Activated naive CD4-positive, alpha-beta T cell treated with anti-CD3 and anti-CD28 coated beads, Interleukin-2, amount 10 ng/mL, durations not matched to agents 7 days and 5 days (primary cell): ENCODE measurements around the gene RRP9.
"Not testable (repeated sequence)": the region's sequence is repeated elsewhere in the genome, so short reads cannot be mapped to it uniquely, and the experiment has no call there.

Experiments
- CTCF ChIA-PET: fragments of 350-600 bp; sonication (Branson Sonifier 250); formaldehyde crosslinking; loops from one replicate; lab custom pipeline; 2021; ENCODE audit warnings: antibody characterized with exemption; lab: Charles Lee
- DNase-seq: peaks from one replicate; pipeline ENCODE4 v3.0.0-alpha.2; 2020
- H3K27ac Mint-ChIP-seq: one replicate; pipeline ENCODE4 v1.8.0; 2021; ENCODE audit warnings: mild to moderate bottlenecking, moderate library complexity, mixed read lengths
- H3K27me3 Mint-ChIP-seq: one replicate; pipeline ENCODE4 v1.8.0; 2021; ENCODE audit warnings: mild to moderate bottlenecking, mixed read lengths
- H3K36me3 Mint-ChIP-seq: one replicate; pipeline ENCODE4 v1.8.0; 2021; ENCODE audit warnings: mixed read lengths
- H3K4me1 Mint-ChIP-seq: one replicate; pipeline ENCODE4 v1.8.0; 2021; ENCODE audit warnings: mixed read lengths
- H3K4me3 Mint-ChIP-seq: one replicate; pipeline ENCODE4 v1.8.0; 2021; ENCODE audit warnings: mild to moderate bottlenecking, moderate library complexity, mixed read lengths
- H3K9me3 Mint-ChIP-seq: one replicate; pipeline ENCODE4 v1.8.0; 2021; ENCODE audit warnings: mixed read lengths

The RRP9 gene

GRCh38 chr3:51941798-51942602 lies at the start of gene RRP9, which contains the start of gene PARP3:
TSS of gene RRP9 (minus strand) at chr3:51941904. CDS start at chr3:51941867, 37 bp downstream.
TSS of gene PARP3 (plus strand) at chr3:51942363. CDS start at chr3:51943356, 993 bp downstream.
- Mint-ChIP-seq H3K36me3 (peaks cover 15% of the 10 kb centered on the region), H3K9me3 (no peaks in the 10 kb centered on the region), H3K4me3 (peak within 1 kb of the TSS; percentile 87), H3K27me3 (no peaks in the 10 kb centered on the region), H3K4me1 (peaks cover 39% of the 10 kb centered on the region), H3K27ac (peak within 1 kb of the TSS; percentile 91)
- CTCF ChIA-PET, result interaction anchor here (0.6 to 3.4 kb wide), 23 partner anchors 9 to 470 kb away, joined by 3 to 24 read pairs (median 4); partner anchors contain the start of genes ABHD14A, ABHD14B, ACY1 and DUSP7
- DNase-seq, result peak; percentile 100

GRCh38 chr3:51990501-51990971 lies 48.8 kb upstream of the RRP9 start:
- peaks cover 40% of the 10 kb centered on the region for H3K36me3 Mint-ChIP-seq
- not testable (repeated sequence) for DNase-seq, H3K4me3 Mint-ChIP-seq, H3K27ac Mint-ChIP-seq, H3K27me3 Mint-ChIP-seq, H3K9me3 Mint-ChIP-seq
- CTCF ChIA-PET, result interaction anchor here (2.8 kb wide), 1 partner anchor 8 kb away, joined by 12 read pairs; the partner anchor contains the start of gene ACY1
- peaks cover 34% of the 10 kb centered on the region for H3K4me1 Mint-ChIP-seq

- H3K27ac Mint-ChIP-seq, result peak overlapping the region; percentile 26
- H3K36me3 Mint-ChIP-seq, result peaks cover 19% of the 10 kb centered on the region
- no peak overlapping the region for H3K4me3 Mint-ChIP-seq
- no peaks in the 10 kb centered on the region for H3K27me3 Mint-ChIP-seq
- H3K9me3 Mint-ChIP-seq, result no peaks in the 10 kb centered on the region
- CTCF ChIA-PET, result no interaction called here
- no peak for DNase-seq
- H3K4me1 Mint-ChIP-seq, result peaks cover 24% of the 10 kb centered on the region
Measured at GRCh38 chr3:51988286-51989146, 46.8 kb upstream of the RRP9 start.

GRCh38 chr3:51987568-51987967 lies 45.9 kb upstream of the RRP9 start:
- Mint-ChIP-seq H3K4me3 (no peak overlapping the region), H3K36me3 (peaks cover 11% of the 10 kb centered on the region), H3K4me1 (peaks cover 24% of the 10 kb centered on the region), H3K27me3 (no peaks in the 10 kb centered on the region), H3K27ac (peak overlapping the region; percentile 64), H3K9me3 (no peaks in the 10 kb centered on the region)
- DNase-seq, result no peak
- CTCF ChIA-PET, result interaction anchor here (1.2 kb wide), 1 partner anchor 65 kb away, joined by 3 read pairs; no protein-coding TSS in a partner anchor

- no peak for DNase-seq
- H3K4me1 Mint-ChIP-seq, result peaks cover 29% of the 10 kb centered on the region
- H3K4me3 Mint-ChIP-seq, result no peak overlapping the region
- no peaks in the 10 kb centered on the region for H3K27me3 Mint-ChIP-seq
- H3K27ac Mint-ChIP-seq, result no peak overlapping the region
- no peaks in the 10 kb centered on the region for H3K9me3 Mint-ChIP-seq
- CTCF ChIA-PET, result interaction anchor here (0.6 to 1.2 kb wide), 2 partner anchors 15 to 67 kb away, joined by 3 read pairs; no protein-coding TSS in a partner anchor
- peaks cover 5% of the 10 kb centered on the region for H3K36me3 Mint-ChIP-seq
Measured at GRCh38 chr3:51986010-51986947, 44.6 kb upstream of the RRP9 start.

- Mint-ChIP-seq H3K36me3 (peaks cover 5% of the 10 kb centered on the region), H3K27me3 (no peaks in the 10 kb centered on the region), H3K4me3 (peak overlapping the region; percentile 13), H3K9me3 (no peaks in the 10 kb centered on the region), H3K27ac (no peak overlapping the region), H3K4me1 (peaks cover 31% of the 10 kb centered on the region)
- CTCF ChIA-PET, result interaction anchor here (1.2 kb wide), 1 partner anchor 12 kb away, joined by 5 read pairs; the partner anchor contains the start of gene ABHD14B
- no peak for DNase-seq
Measured at GRCh38 chr3:51985063-51985462, 43.4 kb upstream of the RRP9 start.

- no peak for DNase-seq
- H3K27ac Mint-ChIP-seq, result no peak overlapping the region
- CTCF ChIA-PET, result interaction anchor here (1.2 to 2.8 kb wide), 3 partner anchors 11 to 68 kb away, joined by 3 to 14 read pairs (median 5); partner anchors contain the start of gene ABHD14B
- peak overlapping the region; percentile 46 for H3K4me3 Mint-ChIP-seq
- peaks cover 31% of the 10 kb centered on the region for H3K4me1 Mint-ChIP-seq
- H3K36me3 Mint-ChIP-seq, result peaks cover 5% of the 10 kb centered on the region
- no peaks in the 10 kb centered on the region for H3K9me3 Mint-ChIP-seq
- H3K27me3 Mint-ChIP-seq, result no peaks in the 10 kb centered on the region
Measured at GRCh38 chr3:51984269-51984647, 42.6 kb upstream of the RRP9 start.

GRCh38 chr3:51983578-51984268 lies 42.0 kb upstream of the RRP9 start:
- Mint-ChIP-seq H3K36me3 (peaks cover 5% of the 10 kb centered on the region), H3K27me3 (no peaks in the 10 kb centered on the region), H3K27ac (peak overlapping the region; percentile 95), H3K4me1 (peaks cover 31% of the 10 kb centered on the region), H3K4me3 (peak overlapping the region; percentile 98), H3K9me3 (no peaks in the 10 kb centered on the region)
- CTCF ChIA-PET, result interaction anchor here (1.1 to 2.8 kb wide), 6 partner anchors 8 to 68 kb away, joined by 3 to 25 read pairs (median 8); partner anchors contain the start of genes ABHD14A and ABHD14B
- DNase-seq, result no peak

GRCh38 chr3:51982838-51983577 lies 41.3 kb upstream of the RRP9 start, which contains the start of gene ACY1:
TSS of gene ACY1 (plus strand) at chr3:51983535. CDS start at chr3:51984065, 530 bp downstream.
- Mint-ChIP-seq H3K9me3 (no peaks in the 10 kb centered on the region), H3K27me3 (no peaks in the 10 kb centered on the region), H3K27ac (peak within 1 kb of the TSS; percentile 95), H3K4me3 (peak within 1 kb of the TSS; percentile 98), H3K4me1 (peaks cover 32% of the 10 kb centered on the region), H3K36me3 (peaks cover 5% of the 10 kb centered on the region)
- CTCF ChIA-PET, result interaction anchor here (1.1 to 2.8 kb wide), 8 partner anchors 9 to 74 kb away, joined by 3 to 25 read pairs (median 4); partner anchors contain the start of genes ABHD14A and ABHD14B
- peak; percentile 86 for DNase-seq

GRCh38 chr3:51982352-51982837 lies 40.7 kb upstream of the RRP9 start:
- Mint-ChIP-seq H3K9me3 (no peaks in the 10 kb centered on the region), H3K36me3 (peaks cover 5% of the 10 kb centered on the region), H3K27ac (peak overlapping the region; percentile 95), H3K4me3 (peak overlapping the region; percentile 98), H3K27me3 (no peaks in the 10 kb centered on the region), H3K4me1 (peaks cover 37% of the 10 kb centered on the region)
- CTCF ChIA-PET, result interaction anchor here (0.6 to 2.8 kb wide), 8 partner anchors 8 to 75 kb away, joined by 3 to 25 read pairs (median 6); partner anchors contain the start of genes ABHD14A, ABHD14B, RPL29 and RRP9
- DNase-seq, result peak; percentile 53

- no peak for DNase-seq
Measured at GRCh38 chr3:51980253-51980652, 38.5 kb upstream of the RRP9 start.

More at GRCh38 chr3:51980253-51980652, 38.5 kb upstream of the RRP9 start:
- Mint-ChIP-seq H3K27me3 (no peaks in the 10 kb centered on the region), H3K4me1 (peaks cover 55% of the 10 kb centered on the region), H3K4me3 (no peak overlapping the region), H3K9me3 (no peaks in the 10 kb centered on the region), H3K36me3 (peaks cover 5% of the 10 kb centered on the region), H3K27ac (no peak overlapping the region)
- CTCF ChIA-PET, result no interaction called here
